GM10248 (cell line): ENCODE measurements around the gene TET2.

Experiments
- CTCF ChIA-PET: fragments of 300-600 bp; sonication (Branson Sonifier 250); formaldehyde crosslinking; extraction: SDS; loops from one replicate; lab custom pipeline; 2021; ENCODE audit warnings: antibody characterized with exemption; lab: Yijun Ruan, JAX
- POLR2A ChIA-PET: fragments of 350-650 bp; sonication (Branson Sonifier 250); formaldehyde crosslinking; extraction: SDS; loops from one replicate; lab custom pipeline; 2020; ENCODE audit warnings: antibody characterized with exemption; lab: Yijun Ruan, JAX
- DNase-seq: peaks from one replicate; pipeline ENCODE4 v3.0.0; 2012; ENCODE audit errors: extremely low spot score
- TF ChIP-seq, protein P1 (sequence below): IDR thresholded peaks from 2 replicates; pipeline ENCODE4 v1.5.1; 2012; ENCODE audit warnings: mild to moderate bottlenecking, low read depth; ENCODE audit errors: extremely low read depth, missing control alignments, control extremely low read depth

TET2 gene

DNA sequence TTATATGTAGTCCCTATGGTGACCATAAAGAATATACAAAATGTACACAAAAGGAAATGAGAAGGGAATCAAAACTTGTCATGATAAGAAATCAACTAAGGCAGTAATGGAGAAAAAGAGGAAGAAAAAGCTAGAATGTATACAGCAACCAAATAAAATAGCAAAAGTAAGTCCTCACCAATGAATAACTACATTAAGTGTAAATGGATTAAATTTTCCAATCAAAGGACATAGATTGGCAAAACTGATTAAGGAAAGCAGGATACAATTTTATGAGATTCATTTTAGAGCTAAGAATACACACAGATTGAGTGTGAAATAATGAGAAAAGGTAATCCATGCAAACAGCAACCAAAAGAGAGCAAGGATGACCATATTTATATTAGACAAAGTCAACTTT is 157.4 kb downstream of the TET2 start:
- TF ChIP-seq, protein P1, sequence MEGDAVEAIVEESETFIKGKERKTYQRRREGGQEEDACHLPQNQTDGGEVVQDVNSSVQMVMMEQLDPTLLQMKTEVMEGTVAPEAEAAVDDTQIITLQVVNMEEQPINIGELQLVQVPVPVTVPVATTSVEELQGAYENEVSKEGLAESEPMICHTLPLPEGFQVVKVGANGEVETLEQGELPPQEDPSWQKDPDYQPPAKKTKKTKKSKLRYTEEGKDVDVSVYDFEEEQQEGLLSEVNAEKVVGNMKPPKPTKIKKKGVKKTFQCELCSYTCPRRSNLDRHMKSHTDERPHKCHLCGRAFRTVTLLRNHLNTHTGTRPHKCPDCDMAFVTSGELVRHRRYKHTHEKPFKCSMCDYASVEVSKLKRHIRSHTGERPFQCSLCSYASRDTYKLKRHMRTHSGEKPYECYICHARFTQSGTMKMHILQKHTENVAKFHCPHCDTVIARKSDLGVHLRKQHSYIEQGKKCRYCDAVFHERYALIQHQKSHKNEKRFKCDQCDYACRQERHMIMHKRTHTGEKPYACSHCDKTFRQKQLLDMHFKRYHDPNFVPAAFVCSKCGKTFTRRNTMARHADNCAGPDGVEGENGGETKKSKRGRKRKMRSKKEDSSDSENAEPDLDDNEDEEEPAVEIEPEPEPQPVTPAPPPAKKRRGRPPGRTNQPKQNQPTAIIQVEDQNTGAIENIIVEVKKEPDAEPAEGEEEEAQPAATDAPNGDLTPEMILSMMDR, result no peak
- CTCF ChIA-PET, result interaction anchor here (1.1 to 1.2 kb wide), 2 partner anchors 11 to 40 kb away, joined by 3 read pairs; no protein-coding TSS in a partner anchor
- POLR2A ChIA-PET, result no interaction called here
- DNase-seq, result no peak

DNA sequence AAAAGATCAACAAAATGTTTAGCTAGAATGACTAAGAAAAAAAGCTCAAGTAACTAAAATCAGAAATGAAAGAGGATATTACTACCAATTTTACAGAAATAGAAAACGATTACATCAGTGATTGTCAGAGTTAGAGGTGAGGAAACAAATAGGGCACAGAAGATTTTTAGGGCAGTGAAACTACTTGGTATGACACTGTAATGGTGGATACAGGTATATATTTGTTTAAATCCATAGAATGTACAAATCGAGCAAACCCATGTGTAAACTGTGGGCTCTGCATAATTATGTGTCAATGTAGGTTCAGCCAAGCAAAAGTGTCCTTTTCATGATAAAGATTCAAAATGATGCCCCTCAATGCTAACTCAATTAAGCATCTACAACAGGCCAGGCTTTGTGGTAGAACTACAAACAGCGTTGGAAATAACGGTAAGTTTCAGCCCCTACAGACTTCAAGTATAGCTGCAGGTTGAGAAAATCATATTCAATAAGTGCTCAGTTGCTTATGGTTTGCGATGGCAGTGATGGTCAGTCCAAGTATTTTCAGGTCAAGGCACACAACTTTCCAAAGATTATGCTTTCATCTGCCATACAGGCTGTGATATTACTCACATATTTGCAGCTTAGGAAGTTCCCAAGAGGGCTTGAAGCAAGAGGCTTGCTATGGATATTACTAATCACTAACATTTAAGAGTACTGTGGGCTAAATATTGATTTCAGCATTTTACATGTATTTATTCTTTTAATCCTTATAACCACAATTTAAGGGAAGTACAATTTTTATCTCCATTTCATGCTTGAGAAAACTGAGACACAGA is 158.6 kb downstream of the TET2 start:
- CTCF ChIA-PET, result interaction anchor here (1.0 to 1.8 kb wide), 5 partner anchors 8 to 167 kb away, joined by 3 to 5 read pairs (median 3); no protein-coding TSS in a partner anchor
- POLR2A ChIA-PET, result no interaction called here
- no peak for DNase-seq
- TF ChIP-seq, protein P1, result no peak

DNA sequence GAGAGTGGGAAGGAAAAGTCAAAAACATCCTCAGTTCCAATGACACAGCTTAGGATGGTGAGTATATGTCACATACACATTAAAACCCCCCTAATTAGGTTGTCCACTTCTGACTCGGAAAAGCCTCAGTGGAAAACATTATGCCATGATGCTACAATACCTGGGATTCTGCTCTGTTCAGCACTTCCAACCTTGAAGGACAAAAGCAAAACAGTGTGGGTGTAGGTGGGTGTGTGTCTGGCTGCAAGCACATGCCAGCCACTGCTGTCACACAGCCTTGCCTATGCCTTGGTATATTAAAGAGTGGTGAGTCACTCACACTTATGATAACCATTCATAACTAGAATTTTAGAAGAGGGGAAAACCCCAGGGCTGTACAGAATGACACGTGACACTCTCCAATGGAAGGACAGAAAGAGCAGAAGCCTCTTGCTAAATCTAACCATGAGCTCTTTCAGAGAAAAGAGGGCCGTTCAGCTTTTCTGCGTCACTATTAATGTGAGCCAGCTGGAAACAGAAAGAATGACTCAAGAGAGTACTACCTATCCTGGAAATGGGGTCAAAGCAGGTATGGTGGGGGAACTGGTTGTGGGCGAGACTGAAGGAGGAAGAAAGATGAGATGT is 159.6 kb downstream of the TET2 start:
- ChIA-PET CTCF (interaction anchor here (1.0 to 1.8 kb wide), 3 partner anchors 9 to 166 kb away, joined by 3 to 5 read pairs (median 4); no protein-coding TSS in a partner anchor), POLR2A (no interaction called here)
- peak; percentile 64 for DNase-seq
- TF ChIP-seq, protein P1, result no peak

DNA sequence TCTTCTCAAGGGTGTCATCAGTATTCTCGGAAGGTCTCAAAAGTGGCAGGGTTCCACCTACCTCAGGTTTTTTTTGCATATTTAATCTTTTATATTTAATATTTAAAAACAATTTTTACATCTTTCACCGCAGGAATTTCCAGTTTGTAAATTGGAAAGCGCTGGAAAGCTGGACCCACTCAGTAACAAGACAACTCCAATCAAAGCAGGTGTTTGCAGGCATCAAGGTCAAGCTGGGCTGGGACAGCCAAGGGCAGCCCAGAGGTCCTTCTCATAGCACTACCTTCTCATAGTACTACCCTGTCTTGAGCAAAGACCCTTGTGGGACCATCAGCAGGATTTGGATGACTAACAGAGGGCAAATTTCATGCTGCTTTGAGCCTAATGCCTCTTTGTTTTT is 160.1 kb downstream of the TET2 start:
- ChIA-PET CTCF (interaction anchor here (1.8 kb wide), 1 partner anchor 10 kb away, joined by 5 read pairs; no protein-coding TSS in a partner anchor), POLR2A (no interaction called here)
- TF ChIP-seq, protein P1, result no peak
- no peak for DNase-seq

DNA sequence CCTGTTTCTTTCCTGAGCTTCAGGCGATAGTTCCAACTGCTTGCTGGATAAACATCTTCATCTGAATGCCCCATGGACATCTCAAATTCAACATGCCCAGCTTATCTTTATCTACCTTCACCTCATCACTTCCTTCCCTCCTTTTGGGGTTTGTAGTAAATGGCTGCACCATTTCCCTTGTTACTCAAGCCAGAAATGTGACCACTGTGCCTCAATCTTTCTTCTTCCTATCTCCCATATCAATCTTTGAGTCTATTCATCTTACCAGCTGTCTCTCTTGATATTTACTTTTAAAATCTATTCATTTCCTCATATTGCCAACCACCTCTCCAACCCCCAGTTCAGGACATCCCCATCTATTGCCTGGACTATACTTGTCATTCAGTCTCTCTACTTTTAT is 171.8 kb downstream of the TET2 start:
- POLR2A ChIA-PET, result no interaction called here
- TF ChIP-seq, protein P1, result no peak
- CTCF ChIA-PET, result interaction anchor here (0.9 kb wide), 2 partner anchors 9 to 18 kb away, joined by 3 read pairs; no protein-coding TSS in a partner anchor

DNA sequence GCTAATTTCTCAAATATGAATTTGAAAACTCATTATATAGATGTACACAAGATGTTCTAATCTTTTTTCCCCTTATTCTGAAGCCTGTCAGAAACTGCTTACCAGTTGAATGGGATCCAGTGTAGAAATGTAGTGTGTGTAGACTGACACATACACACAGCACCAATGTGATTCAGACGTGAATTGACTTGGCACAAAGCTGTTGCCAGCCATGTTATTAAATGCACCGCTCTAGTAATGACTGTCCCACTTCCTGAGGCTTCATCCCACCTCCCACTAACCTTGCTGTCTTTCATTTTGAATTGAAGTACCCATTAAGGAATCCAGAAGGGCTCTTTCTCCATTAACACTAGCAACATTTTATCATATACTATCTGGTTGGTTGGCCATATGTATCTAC is 180.5 kb downstream of the TET2 start:
- TF ChIP-seq, protein P1, result no peak
- ChIA-PET POLR2A (no interaction called here), CTCF (interaction anchor here (0.8 to 2.4 kb wide), 5 partner anchors 23 to 146 kb away, joined by 3 to 9 read pairs (median 3); partner anchors contain the start of gene PPA2)
- no peak for DNase-seq

More for the DNA sequence above, 171.8 kb downstream of the TET2 start:
- no peak for DNase-seq
